H1 (cell line): ENCODE results near the gene NCLN. TPM values are rescaled to one million over a fixed set of nuclear protein-coding genes. Genes with fewer than 3 reads are reported as not detected.

Experiments used
- EGR1 ChIP-seq: IDR thresholded peaks from 2 replicates; pipeline ENCODE4 v1.6.1; 2011; ENCODE audit warnings: low read depth, low read length, borderline replicate concordance
- EP300 ChIP-seq, 2 experiments: IDR thresholded peaks; 1 replicate in 1 of 2; 2 replicates in 1 of 2; pipeline ENCODE4 v1.6.1; 2011 to 2012; ENCODE audit warnings: low read depth in 2 of 2, low read length in 2 of 2, mild to moderate bottlenecking in 2 of 2, borderline replicate concordance in 1 of 2, inconsistent platforms in 1 of 2, moderate library complexity in 1 of 2
- EZH2 ChIP-seq: fragments of 200-600 bp; sonication (generic); IDR thresholded peaks from 2 replicates; pipeline ENCODE4 v1.7.1; 2012; ENCODE audit warnings: low read depth, mild to moderate bottlenecking, moderate library complexity, low read length, inconsistent platforms; ENCODE audit not compliant: severe bottlenecking
- GABPA ChIP-seq: IDR thresholded peaks from 2 replicates; pipeline ENCODE4 v1.6.1; 2011; ENCODE audit warnings: mild to moderate bottlenecking, low read length, moderate library complexity, borderline replicate concordance; ENCODE audit not compliant: insufficient read depth
- GTF2F1 ChIP-seq: IDR thresholded peaks from 2 replicates; pipeline ENCODE4 v1.6.1; 2012; ENCODE audit warnings: low read depth, low read length, improper control_type of control experiment, borderline replicate concordance
- KDM5A ChIP-seq: fragments of 200-600 bp; IDR thresholded peaks from 2 replicates; pipeline ENCODE4 v1.7.1; 2012; ENCODE audit warnings: mild to moderate bottlenecking, low read length, inconsistent platforms, mixed read lengths
- SIRT6 ChIP-seq: IDR thresholded peaks from one replicate; pipeline ENCODE4 v1.7.1; 2012; ENCODE audit warnings: low read length, inconsistent platforms
- SP1 ChIP-seq: IDR thresholded peaks from 2 replicates; pipeline ENCODE4 v1.6.1; 2011; ENCODE audit warnings: low read depth, low read length
- USF2 ChIP-seq: IDR thresholded peaks from 2 replicates; pipeline ENCODE4 v1.6.1; 2011; ENCODE audit warnings: low read length, improper control_type of control experiment
- polyA plus RNA-seq, 7 experiments: library from polyadenylated mRNA; depleted of rRNA in 3 of 7; stranded (reverse) in 5 of 7; unstranded in 2 of 7; fragments of >200 nt in 5 of 7; fragments of 200-250 nt in 2 of 7; gene quantifications; 1 replicate in 5 of 7; 2 replicates in 1 of 7; 4 replicates in 1 of 7; pipeline versions ENCODE4 v1.2.1 to v1.2.3, GENCODE V29; 2011 to 2013; ENCODE audit warnings: missing spikeins in 2 of 7, mixed read lengths in 2 of 7
- total RNA-seq: library from RNA; stranded (reverse); fragmentation: NEBNext Ultra II Directional; extraction: Animal tissue kit (Norgen Biotek cat#: 25700); gene quantifications from 2 replicates; pipeline ENCODE4 v1.2.1, GENCODE V29; 2021

Gene NCLN
- total and polyA plus RNA-seq, 2 of the 8 experiments (the other 6 are each of a cell fraction or from before 2014, with no cell fraction given) = 89.2 to 103 TPM

- TF ChIP-seq SP1 = no peak
- TF ChIP-seq KDM5A = no peak
- TF ChIP-seq EGR1 = no peak
- TF ChIP-seq USF2 = no peak
- TF ChIP-seq EP300 (IDR thresholded peaks at IDR 0.05; ENCODE audit: borderline replicate concordance in 1 of 2, low read depth in 2 of 2, low read length in 2 of 2) = no peak
- TF ChIP-seq GABPA = no peak
- TF ChIP-seq GTF2F1 = no peak
- no peak for TF ChIP-seq SIRT6
- no peak for TF ChIP-seq EZH2
Observed at GRCh38 chr19:3175781-3176714, 9.7 kb upstream of the NCLN start (continued).
